HK-2 (cell line): Measurements from ENCODE around the gene LTK.

Experiments used
- DNase-seq: peaks from one replicate; pipeline ENCODE4 v3.0.0-alpha.2; 2018; ENCODE audit not compliant: unreplicated experiment

Gene LTK

GRCh38 chr15:41513506-41514227 is at the start of gene LTK:
Gene LTK (minus strand): TSS chr15:41513827. CDS start chr15:41513709, 118 bp downstream.
- DNase-seq = no peak

- no peak for DNase-seq
These were observed 49.2 kb upstream of the LTK start for GRCh38 chr15:41562784-41563198.

DNA sequence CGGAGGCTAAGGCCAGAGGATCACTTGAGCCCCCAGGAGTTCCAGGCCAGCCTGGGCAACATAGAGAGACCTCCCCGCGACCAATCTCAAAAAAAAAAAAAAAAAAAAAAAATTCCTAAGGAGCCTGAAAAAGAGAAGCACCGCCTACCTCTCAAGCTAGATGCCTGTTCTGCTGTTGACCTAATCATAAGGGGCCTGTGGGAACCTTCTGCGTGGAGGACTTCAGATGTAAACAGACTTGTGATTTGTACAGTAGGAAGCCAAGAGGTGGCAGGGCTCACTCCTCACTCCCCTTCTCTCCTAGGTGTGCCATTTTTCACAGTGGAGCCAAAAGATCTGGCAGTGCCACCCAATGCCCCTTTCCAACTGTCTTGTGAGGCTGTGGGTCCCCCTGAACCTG is 48.6 kb upstream of the LTK start:
- no peak for DNase-seq

- DNase-seq = no peak
These were observed 48.1 kb upstream of the LTK start for GRCh38 chr15:41561777-41562145.

DNA sequence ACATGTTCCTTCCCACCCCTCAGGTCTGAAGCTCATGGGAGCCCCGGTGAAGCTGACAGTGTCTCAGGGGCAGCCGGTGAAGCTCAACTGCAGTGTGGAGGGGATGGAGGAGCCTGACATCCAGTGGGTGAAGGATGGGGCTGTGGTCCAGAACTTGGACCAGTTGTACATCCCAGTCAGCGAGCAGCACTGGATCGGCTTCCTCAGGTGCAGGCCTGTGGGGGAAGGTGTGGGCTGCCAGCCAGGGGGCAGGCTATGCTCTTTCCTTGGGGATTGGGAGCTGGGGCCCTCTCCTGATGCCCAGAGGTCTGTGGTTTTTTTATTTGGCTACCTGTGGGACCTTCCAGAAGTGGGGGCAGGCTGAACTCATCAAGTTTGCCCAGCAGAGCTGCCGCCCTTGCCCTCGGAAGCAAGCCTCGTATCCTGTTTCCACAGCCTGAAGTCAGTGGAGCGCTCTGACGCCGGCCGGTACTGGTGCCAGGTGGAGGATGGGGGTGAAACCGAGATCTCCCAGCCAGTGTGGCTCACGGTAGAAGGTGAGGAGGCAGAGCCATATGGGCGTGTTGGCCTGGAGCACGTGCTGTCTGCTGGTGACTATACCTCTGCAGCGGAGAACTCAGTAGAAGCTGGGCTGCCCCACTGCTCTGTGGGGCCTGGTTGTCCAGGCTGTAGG is 47.6 kb upstream of the LTK start:
- no peak for DNase-seq

DNA sequence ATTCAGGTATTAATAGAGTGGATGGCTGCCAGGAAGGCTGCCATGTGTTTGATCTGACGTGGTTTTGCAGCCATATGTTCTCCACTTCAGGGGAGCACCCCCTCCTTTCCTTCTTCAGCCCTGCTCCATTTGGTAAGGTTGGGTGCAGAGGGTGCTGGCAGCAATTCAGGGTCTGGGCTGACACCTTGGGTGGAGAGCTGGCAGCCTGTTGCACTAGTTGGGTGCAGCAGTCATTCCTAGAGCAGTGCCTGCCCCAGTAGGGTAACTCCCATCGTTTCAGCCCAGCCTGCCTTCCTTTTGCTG is 46.9 kb upstream of the LTK start:
- DNase-seq = no peak

- DNase-seq = peak; percentile 8
These were observed 45.7 kb upstream of the LTK start for GRCh38 chr15:41559239-41559782.

GRCh38 chr15:41558400-41559238 is 45.0 kb upstream of the LTK start, which contains the start of gene TYRO3:
Gene TYRO3 (plus strand): TSS chr15:41559212. CDS start chr15:41559258, 46 bp downstream.
- DNase-seq = peak; percentile 44

- DNase-seq = peak; percentile 66
These were observed 44.2 kb upstream of the LTK start for GRCh38 chr15:41557673-41558399.

GRCh38 chr15:41556677-41557076 is 43.0 kb upstream of the LTK start:
- no peak for DNase-seq

GRCh38 chr15:41554915-41555314 is 41.3 kb upstream of the LTK start:
- DNase-seq = no peak

GRCh38 chr15:41554343-41554742 is 40.7 kb upstream of the LTK start:
- DNase-seq = no peak

GRCh38 chr15:41553731-41554130 is 40.1 kb upstream of the LTK start:
- DNase-seq = no peak

DNA sequence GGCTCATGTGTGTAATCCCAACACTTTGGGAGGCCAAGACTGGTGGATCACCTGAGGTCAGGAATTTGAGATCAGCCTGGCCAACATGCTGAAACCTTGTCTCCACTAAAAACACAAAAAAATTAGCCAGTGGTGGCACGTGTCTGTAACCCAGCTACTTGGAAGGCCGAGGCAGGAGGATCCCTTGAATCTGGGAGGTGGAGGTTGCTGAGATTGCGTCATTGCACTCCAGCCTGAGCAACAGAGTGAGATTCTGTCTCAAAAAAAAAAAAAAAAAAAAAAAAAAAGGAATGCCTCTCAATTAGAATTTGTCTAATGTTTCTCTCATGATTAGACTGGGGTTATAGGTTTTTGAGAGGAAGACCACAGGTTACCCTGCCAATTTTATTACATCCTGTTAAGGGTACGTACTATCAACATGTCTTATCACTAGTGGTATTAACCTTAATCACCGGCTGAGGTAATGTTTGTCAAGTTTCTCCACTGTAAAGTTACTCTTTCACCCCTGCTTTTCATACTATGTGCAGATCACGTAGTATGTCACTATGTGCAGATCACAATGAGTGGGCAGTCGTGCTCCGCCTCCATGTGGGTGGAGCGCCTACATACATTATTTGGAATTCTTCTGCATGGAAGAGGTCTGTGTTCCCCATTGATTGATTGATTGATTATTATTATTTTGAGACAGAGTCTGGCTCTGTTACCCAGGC is 36.6 kb upstream of the LTK start:
- DNase-seq = no peak

DNA sequence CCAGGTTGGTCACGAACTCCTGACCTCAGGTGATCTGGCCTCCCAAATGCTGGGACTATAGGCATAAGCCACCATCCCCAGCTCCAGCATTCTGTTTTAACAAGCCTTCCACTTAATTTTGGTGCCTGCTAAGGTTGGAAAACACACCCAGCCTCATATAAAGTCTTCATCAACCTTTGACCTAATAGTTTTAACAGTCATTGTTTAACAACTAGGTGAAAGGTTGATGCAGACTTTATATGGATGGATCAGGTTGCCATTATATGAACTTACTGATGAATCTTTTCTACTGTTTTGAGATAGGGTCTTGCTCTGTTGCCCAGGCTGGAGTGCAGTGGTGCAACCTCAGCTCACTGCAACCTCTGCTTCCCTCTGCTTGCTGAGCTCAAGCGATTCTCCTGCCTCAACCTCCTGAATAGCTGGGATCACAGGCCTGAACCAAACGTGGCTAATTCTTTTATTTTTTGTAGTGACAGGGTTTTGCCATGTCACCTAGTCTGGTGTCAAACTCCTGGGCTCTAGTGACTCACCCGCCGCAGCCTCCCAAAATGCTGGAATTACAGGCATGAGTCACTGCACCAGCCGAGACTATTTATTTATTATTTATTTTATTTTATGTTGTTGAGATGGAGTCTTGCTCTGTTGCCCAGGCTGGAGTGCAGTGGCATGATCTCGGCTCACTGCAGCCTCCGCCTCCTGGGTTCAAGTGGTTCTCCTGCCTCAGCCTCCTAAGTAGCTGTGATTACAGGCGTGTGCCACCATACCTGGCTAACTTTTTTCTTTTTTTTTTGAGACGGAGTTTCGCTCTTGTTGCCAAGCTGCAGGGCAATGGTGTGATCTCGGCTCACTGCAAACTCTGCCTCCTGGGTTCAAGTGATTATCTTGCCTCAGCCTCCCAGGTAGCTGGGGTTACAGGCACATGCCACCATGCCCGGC is 33.5 kb upstream of the LTK start:
- DNase-seq = no peak

DNA sequence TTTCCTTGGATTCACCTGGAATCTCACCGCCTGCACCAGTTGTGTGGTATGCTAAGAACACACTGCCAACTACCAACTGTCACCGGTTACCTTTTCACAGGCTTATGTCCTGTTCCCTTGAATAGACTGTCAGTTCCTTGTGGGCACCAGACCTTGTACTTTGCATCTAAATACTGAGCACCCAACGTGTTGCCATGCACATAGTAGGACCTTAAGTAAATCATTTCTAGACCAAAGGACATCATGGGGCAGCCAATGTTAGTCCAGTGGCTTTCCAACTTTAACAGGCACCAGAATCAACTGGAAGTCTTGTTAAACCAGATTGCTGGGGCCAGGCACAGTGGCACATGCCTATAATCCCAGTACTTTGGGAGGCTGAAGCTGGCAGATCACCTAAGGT is 31.6 kb upstream of the LTK start:
- DNase-seq = no peak

GRCh38 chr15:41544650-41545015 is 31.0 kb upstream of the LTK start:
- no peak for DNase-seq

DNA sequence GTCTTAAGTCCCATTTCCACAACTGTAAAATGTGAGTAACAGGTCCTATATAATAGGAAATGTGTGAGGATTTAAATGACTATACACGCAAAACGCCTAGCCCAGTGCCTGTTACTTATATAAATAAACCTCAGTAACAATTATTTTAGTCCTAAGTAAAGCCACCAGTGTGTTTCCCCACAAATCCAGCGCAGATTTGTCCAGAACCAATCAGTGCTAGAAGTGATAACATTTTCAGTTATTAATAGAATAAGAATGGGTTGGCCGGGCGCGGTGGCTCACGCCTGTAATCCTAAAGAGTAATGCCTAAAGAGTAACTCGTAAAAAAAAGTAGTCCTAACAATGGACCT is 29.9 kb upstream of the LTK start:
- DNase-seq = no peak

- no peak for DNase-seq
These were observed 23.2 kb upstream of the LTK start for GRCh38 chr15:41536866-41537265.

GRCh38 chr15:41535544-41535943 is 21.9 kb upstream of the LTK start:
- no peak for DNase-seq
